IMR-90 (cell line): ENCODE results near the gene ARL8B. TPM values are rescaled to one million over a fixed set of nuclear protein-coding genes. Genes with fewer than 3 reads are reported as not detected.

Experiments
- ATAC-seq: fragments of 200-7000 bp; cut with Tn5 transposase; 2 replicates; pipeline ENCODE4 v1.9.1; 2020; ENCODE audit warnings: low read depth, mild to moderate bottlenecking, moderate library complexity
- BruUV-seq: library from RNA; stranded (reverse); fragments of 400-500 nt; replicated peaks from 2 replicates; lab custom pipeline; 2021; lab: Mats Ljungman, UMichigan
- CTCF ChIA-PET: fragments of 300-600 bp; formaldehyde crosslinking; extraction: SDS; loops from one replicate; lab custom pipeline; 2021; ENCODE audit warnings: antibody characterized with exemption; lab: Yijun Ruan, JAX
- POLR2A ChIA-PET: fragments of 300-600 bp; sonication (Branson Sonifier 250); formaldehyde crosslinking; loops from one replicate; lab custom pipeline; 2022; ENCODE audit warnings: antibody characterized with exemption; ENCODE audit not compliant: unreplicated experiment; lab: Charles Lee
- DNase-seq: peaks from one replicate; pipeline ENCODE4 v3.0.0; 2013
- H2AFZ ChIP-seq: replicated peaks from 2 replicates; pipeline ENCODE3; 2013; ENCODE audit warnings: low read length, mild to moderate bottlenecking; ENCODE audit not compliant: poor library complexity
- H2AK5ac ChIP-seq: 2 replicates; pipeline ENCODE4 v1.6.1; 2013; ENCODE audit warnings: low read depth, low read length, inconsistent platforms
- H2AK9ac ChIP-seq: replicated peaks from 2 replicates; pipeline ENCODE3; 2013; ENCODE audit warnings: mild to moderate bottlenecking, low read depth, low read length, moderate library complexity; ENCODE audit not compliant: poor library complexity
- H2BK120ac ChIP-seq: 2 replicates; pipeline ENCODE4 v1.6.1; 2013; ENCODE audit warnings: low read depth, low read length, inconsistent platforms
- H2BK15ac ChIP-seq: 3 replicates; pipeline ENCODE4 v1.6.1; 2013; ENCODE audit warnings: low read depth, low read length, inconsistent platforms
- H2BK20ac ChIP-seq: 2 replicates; pipeline ENCODE4 v1.6.1; 2013; ENCODE audit warnings: low read depth, mild to moderate bottlenecking, inconsistent platforms, low read length, moderate library complexity
- H2BK5ac ChIP-seq: 2 replicates; pipeline ENCODE4 v1.6.1; 2013; ENCODE audit warnings: mild to moderate bottlenecking, low read depth, low read length, inconsistent platforms; ENCODE audit not compliant: poor library complexity, severe bottlenecking
- H3K14ac ChIP-seq: replicated peaks from 2 replicates; pipeline ENCODE4 v1.6.1; 2013; ENCODE audit warnings: low read depth, low read length, inconsistent platforms
- H3K18ac ChIP-seq: 2 replicates; pipeline ENCODE4 v1.6.1; 2013; ENCODE audit warnings: low read depth, low read length, control low read depth
- H3K23ac ChIP-seq: 2 replicates; pipeline ENCODE4 v1.6.1; 2013; ENCODE audit warnings: low read depth, low read length, inconsistent platforms
- H3K27ac ChIP-seq: 2 replicates; pipeline ENCODE4 v1.5.1; 2013; ENCODE audit warnings: mild to moderate bottlenecking, control low read depth, low read length; ENCODE audit not compliant: insufficient read depth
- H3K27me3 ChIP-seq: 2 replicates; pipeline ENCODE4 v1.6.1; 2013; ENCODE audit warnings: low read length; ENCODE audit not compliant: control insufficient read depth, insufficient read depth
- H3K36me3 ChIP-seq: 2 replicates; pipeline ENCODE4 v1.6.1; 2013; ENCODE audit warnings: low read length, mixed read lengths; ENCODE audit not compliant: control insufficient read depth, insufficient read depth
- H3K4ac ChIP-seq: 2 replicates; pipeline ENCODE4 v1.6.1; 2013; ENCODE audit warnings: low read depth, low read length, inconsistent platforms
- H3K4me1 ChIP-seq: 2 replicates; pipeline ENCODE4 v1.6.1; 2013; ENCODE audit warnings: low read length, mixed read lengths; ENCODE audit not compliant: control insufficient read depth, insufficient read depth
- H3K4me2 ChIP-seq: 2 replicates; pipeline ENCODE4 v1.6.1; 2013; ENCODE audit warnings: low read depth, mild to moderate bottlenecking, control low read depth, low read length, moderate library complexity
- H3K4me3 ChIP-seq: 2 replicates; pipeline ENCODE4 v1.5.1; 2013; ENCODE audit warnings: low read depth, mild to moderate bottlenecking, control low read depth, low read length, moderate library complexity; ENCODE audit not compliant: insufficient read depth
- H3K56ac ChIP-seq: 2 replicates; pipeline ENCODE4 v1.6.1; 2013; ENCODE audit warnings: low read length, inconsistent platforms; ENCODE audit not compliant: insufficient read depth; ENCODE audit errors: extremely low read depth
- H3K79me1 ChIP-seq, 2 experiments: 2 replicates each; pipeline ENCODE4 v1.6.1; 2013; ENCODE audit warnings: low read length in 2 of 2, inconsistent platforms in 1 of 2, low read depth in 1 of 2
- H3K9ac ChIP-seq: 2 replicates; pipeline ENCODE4 v1.6.1; 2013; ENCODE audit warnings: low read depth, low read length, control low read depth
- H3K9me1 ChIP-seq: 2 replicates; pipeline ENCODE4 v1.6.1; 2013; ENCODE audit warnings: low read length, inconsistent platforms; ENCODE audit not compliant: insufficient read depth
- H3K9me3 ChIP-seq: 2 replicates; pipeline ENCODE4 v1.6.1; 2013; ENCODE audit warnings: low read length; ENCODE audit not compliant: control insufficient read depth, insufficient read depth
- H4K20me1 ChIP-seq: 2 replicates; pipeline ENCODE4 v1.6.1; 2013; ENCODE audit warnings: low read length, inconsistent platforms; ENCODE audit not compliant: insufficient read depth
- H4K5ac ChIP-seq: 2 replicates; pipeline ENCODE4 v1.6.1; 2013; ENCODE audit warnings: mild to moderate bottlenecking, low read depth, low read length, control low read depth
- H4K8ac ChIP-seq, 2 experiments: 2 replicates each; pipeline ENCODE4 v1.6.1; 2013; ENCODE audit warnings: low read depth in 2 of 2, low read length in 2 of 2, control low read depth in 1 of 2, inconsistent platforms in 1 of 2
- H4K91ac ChIP-seq: 2 replicates; pipeline ENCODE4 v1.6.1; 2013; ENCODE audit warnings: low read depth, low read length, inconsistent platforms; ENCODE audit not compliant: insufficient read depth
- BHLHE40 ChIP-seq: fragments of 150-350 bp; IDR thresholded peaks from 2 replicates; pipeline ENCODE4 v1.6.1; 2016; ENCODE audit warnings: mild to moderate bottlenecking, low read depth, low read length
- CEBPB ChIP-seq: IDR thresholded peaks from 2 replicates; pipeline ENCODE4 v1.6.1; 2012; ENCODE audit warnings: low read depth, low read length, improper control_type of control experiment
- CHD1 ChIP-seq: IDR thresholded peaks from 2 replicates; pipeline ENCODE4 v1.6.1; 2012; ENCODE audit warnings: low read depth, low read length, improper control_type of control experiment
- CTCF ChIP-seq: conservative IDR thresholded peaks from 2 replicates; pipeline ENCODE4 v1.5.1; 2012; ENCODE audit warnings: mild to moderate bottlenecking, low read depth, low read length, improper control_type of control experiment
- FOS ChIP-seq: fragments of 150-350 bp; IDR thresholded peaks from 2 replicates; pipeline ENCODE4 v1.6.1; 2016; ENCODE audit warnings: low read depth, low read length
- MAFK ChIP-seq: IDR thresholded peaks from 2 replicates; pipeline ENCODE4 v1.6.1; 2012; ENCODE audit warnings: low read depth, low read length, improper control_type of control experiment
- MAZ ChIP-seq: IDR thresholded peaks from 2 replicates; pipeline ENCODE4 v1.6.1; 2012; ENCODE audit warnings: low read depth, mild to moderate bottlenecking, low read length, improper control_type of control experiment, moderate library complexity, borderline replicate concordance
- MXI1 ChIP-seq: IDR thresholded peaks from 2 replicates; pipeline ENCODE4 v1.6.1; 2012; ENCODE audit warnings: low read depth, mild to moderate bottlenecking, low read length, moderate library complexity, borderline replicate concordance
- NFE2L2 ChIP-seq: fragments of 150-350 bp; IDR thresholded peaks from 2 replicates; pipeline ENCODE4 v1.6.1; 2016; ENCODE audit warnings: low read depth, mild to moderate bottlenecking, low read length
- POLR2A ChIP-seq: IDR thresholded peaks from 2 replicates; pipeline ENCODE4 v1.6.1; 2012; ENCODE audit warnings: mild to moderate bottlenecking, low read depth, low read length
- RAD21 ChIP-seq: IDR thresholded peaks from 2 replicates; pipeline ENCODE4 v1.6.1; 2012; ENCODE audit warnings: low read length, improper control_type of control experiment
- RCOR1 ChIP-seq: IDR thresholded peaks from 2 replicates; pipeline ENCODE4 v1.6.1; 2012; ENCODE audit warnings: mild to moderate bottlenecking, low read length, improper control_type of control experiment; ENCODE audit not compliant: insufficient replicate concordance
- RFX5 ChIP-seq: IDR thresholded peaks from 2 replicates; pipeline ENCODE4 v1.8.0; 2012; ENCODE audit warnings: low read depth, mild to moderate bottlenecking, low read length, moderate library complexity
- SMC3 ChIP-seq: fragments of 150-350 bp; IDR thresholded peaks from 2 replicates; pipeline ENCODE4 v1.6.1; 2016; ENCODE audit warnings: low read depth, mild to moderate bottlenecking, antibody characterized with exemption, low read length, moderate library complexity
- USF2 ChIP-seq: fragments of 150-350 bp; IDR thresholded peaks from 2 replicates; pipeline ENCODE4 v1.6.1; 2017; ENCODE audit warnings: mild to moderate bottlenecking, antibody characterized with exemption, low read length, low read depth
- WGBS, 2 experiments: methylation state at CpG; one replicate each; pipeline versions ENCODE4 v1.1.5 to v1.1.7; 2013; ENCODE audit warnings: missing lambda C conversion rate in 2 of 2; ENCODE audit not compliant: insufficient read length in 1 of 2; ENCODE audit errors: extremely low coverage in 2 of 2; 5-methylcytosine and 5-hydroxymethylcytosine counted together
- dilution Hi-C: fragments of 300-500 bp; cut with HindIII; formaldehyde crosslinking; loops from one replicate; pipeline ENCODE4 v1.14.3; 2018; ENCODE audit warnings: low sequenced_read_pairs; ENCODE audit not compliant: unreplicated experiment
- in situ Hi-C: fragments of 300-500 bp; cut with MboI; formaldehyde crosslinking; loops from 3 replicates; pipeline ENCODE4 v1.14.3; 2019; ENCODE audit warnings: low sequenced_read_pairs, inconsistent platforms, mixed read lengths
- intact Hi-C: fragments of 100-400 bp; cut with micrococcal nuclease; formaldehyde crosslinking; loops from 2 replicates; pipeline ENCODE4 v1.10.0; 2022
- polyA plus RNA-seq, 3 experiments: library from polyadenylated mRNA; depleted of rRNA; stranded (reverse); fragments of >200 nt; gene quantifications; 2 replicates each; pipeline ENCODE4 v1.2.3, GENCODE V29; 2012; ENCODE audit warnings: low replicate concordance in 1 of 3
- total RNA-seq: library from RNA; depleted of rRNA; stranded (reverse); fragments of >200 nt; gene quantifications from 2 replicates; pipeline ENCODE4 v1.2.3, GENCODE V29; 2012
- TF ChIP-seq, protein P1 (sequence below): fragments of 150-350 bp; IDR thresholded peaks from 2 replicates; pipeline ENCODE4 v1.6.1; 2016; ENCODE audit warnings: low read depth, mild to moderate bottlenecking, low read length, moderate library complexity, borderline replicate concordance

The ARL8B gene
- total and polyA plus RNA-seq, 2 of the 4 experiments (the other 2 are of a cell fraction) = 32.3 to 47.0 TPM

GRCh38 chr3:5096336-5097008, 25.6 kb upstream of the ARL8B start:
- ChIA-PET POLR2A (no interaction called here), CTCF (no interaction called here)
- 50% methylated on average over 2 of the region's 11 CpGs; no CpG with 5 or more reads in 1 of the 2 experiments for WGBS, 2 experiments
- H2AK9ac ChIP-seq = no peak overlapping the region
- peaks cover 14% of the 10 kb centered on the region for H3K27me3 ChIP-seq
- no peak overlapping the region for H2AFZ ChIP-seq
- intact Hi-C loops = no loop called here
- no peaks in the 10 kb centered on the region for H3K36me3 ChIP-seq
- no peaks in the 10 kb centered on the region for H3K79me1 ChIP-seq
- H3K4me2 ChIP-seq = no peak overlapping the region; the same call in 1 of the 2 replicates
- H4K5ac ChIP-seq = no peak overlapping the region
- H3K4ac ChIP-seq = no peak overlapping the region
- H3K9me1 ChIP-seq = no peaks in the 10 kb centered on the region; the same call in 1 of the 2 replicates
- dilution Hi-C loops = no loop called here
- H2BK20ac ChIP-seq = no peak overlapping the region
- H3K9me3 ChIP-seq = no peaks in the 10 kb centered on the region
- in situ Hi-C loops = no loop called here
- H2AK5ac ChIP-seq = no peak overlapping the region
- H3K4me1 ChIP-seq = no peaks in the 10 kb centered on the region
- no peak overlapping the region for H3K56ac ChIP-seq
- H3K4me3 ChIP-seq = no peak overlapping the region
- H4K91ac ChIP-seq = no peak overlapping the region
- H3K9ac ChIP-seq = no peak overlapping the region
- H4K8ac ChIP-seq = no peak overlapping the region
- no peak overlapping the region for H2BK120ac ChIP-seq
- H3K27ac ChIP-seq = no peak overlapping the region
- H4K20me1 ChIP-seq = no peaks in the 10 kb centered on the region
- H3K23ac ChIP-seq = no peak overlapping the region
- H3K18ac ChIP-seq = no peak overlapping the region
- H2BK5ac ChIP-seq = no peak overlapping the region
- no peak overlapping the region for H2BK15ac ChIP-seq
- TF ChIP-seq, protein P1, sequence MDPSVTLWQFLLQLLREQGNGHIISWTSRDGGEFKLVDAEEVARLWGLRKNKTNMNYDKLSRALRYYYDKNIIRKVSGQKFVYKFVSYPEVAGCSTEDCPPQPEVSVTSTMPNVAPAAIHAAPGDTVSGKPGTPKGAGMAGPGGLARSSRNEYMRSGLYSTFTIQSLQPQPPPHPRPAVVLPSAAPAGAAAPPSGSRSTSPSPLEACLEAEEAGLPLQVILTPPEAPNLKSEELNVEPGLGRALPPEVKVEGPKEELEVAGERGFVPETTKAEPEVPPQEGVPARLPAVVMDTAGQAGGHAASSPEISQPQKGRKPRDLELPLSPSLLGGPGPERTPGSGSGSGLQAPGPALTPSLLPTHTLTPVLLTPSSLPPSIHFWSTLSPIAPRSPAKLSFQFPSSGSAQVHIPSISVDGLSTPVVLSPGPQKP = no peak
- TF ChIP-seq CEBPB (no peak), MXI1 (no peak), RCOR1 (no peak), CTCF (no peak), NFE2L2 (no peak), RAD21 (no peak), BHLHE40 (no peak), RFX5 (no peak), CHD1 (no peak), POLR2A (no peak), USF2 (no peak), SMC3 (no peak), MAFK (no peak), FOS (no peak), MAZ (no peak)
- DNase-seq (no peak), ATAC-seq (no peak)
- BruUV-seq = no TSS peak
- H3K14ac ChIP-seq = no peak overlapping the region
